Measurements from ENCODE around the gene SLC19A3.
"Not testable (repeated sequence)": the region's sequence is repeated elsewhere in the genome, so short reads cannot be mapped to it uniquely, and the experiment has no call there.

GRCh38 chr2:227756261-227756660, 38.4 kb upstream of the SLC19A3 start:
- not testable (repeated sequence) for TF ChIP-seq CTCF, POLR2A (IDR thresholded peaks at IDR 0.05)
